ENCODE results near the gene ATG13.

DNA sequence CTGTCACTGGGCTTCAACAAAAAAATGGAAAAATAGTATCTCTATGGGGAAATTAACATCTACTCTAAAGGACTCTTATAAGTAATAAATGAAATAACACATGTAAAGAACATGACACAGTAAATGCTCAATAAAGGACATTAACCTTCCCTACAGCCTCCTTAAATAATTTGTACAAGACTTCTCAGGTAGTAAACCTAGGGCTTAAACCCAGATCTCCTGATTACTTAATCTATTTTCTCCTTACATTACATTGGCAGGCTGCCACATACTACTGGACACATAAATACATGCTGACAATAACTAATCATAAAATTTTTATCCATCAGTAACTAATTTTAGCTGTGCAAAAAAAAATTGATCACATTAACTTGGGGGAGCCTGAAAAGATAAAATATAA lies 28.4 kb upstream of the ATG13 start:
- no peak for TF ChIP-seq POLR2A (IDR thresholded peaks at IDR 0.05)
- TF ChIP-seq, protein P1, sequence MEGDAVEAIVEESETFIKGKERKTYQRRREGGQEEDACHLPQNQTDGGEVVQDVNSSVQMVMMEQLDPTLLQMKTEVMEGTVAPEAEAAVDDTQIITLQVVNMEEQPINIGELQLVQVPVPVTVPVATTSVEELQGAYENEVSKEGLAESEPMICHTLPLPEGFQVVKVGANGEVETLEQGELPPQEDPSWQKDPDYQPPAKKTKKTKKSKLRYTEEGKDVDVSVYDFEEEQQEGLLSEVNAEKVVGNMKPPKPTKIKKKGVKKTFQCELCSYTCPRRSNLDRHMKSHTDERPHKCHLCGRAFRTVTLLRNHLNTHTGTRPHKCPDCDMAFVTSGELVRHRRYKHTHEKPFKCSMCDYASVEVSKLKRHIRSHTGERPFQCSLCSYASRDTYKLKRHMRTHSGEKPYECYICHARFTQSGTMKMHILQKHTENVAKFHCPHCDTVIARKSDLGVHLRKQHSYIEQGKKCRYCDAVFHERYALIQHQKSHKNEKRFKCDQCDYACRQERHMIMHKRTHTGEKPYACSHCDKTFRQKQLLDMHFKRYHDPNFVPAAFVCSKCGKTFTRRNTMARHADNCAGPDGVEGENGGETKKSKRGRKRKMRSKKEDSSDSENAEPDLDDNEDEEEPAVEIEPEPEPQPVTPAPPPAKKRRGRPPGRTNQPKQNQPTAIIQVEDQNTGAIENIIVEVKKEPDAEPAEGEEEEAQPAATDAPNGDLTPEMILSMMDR (IDR thresholded peaks at IDR 0.05), result no peak

Data from adrenal gland (tissue), 5 donors.